HG03378 (cell line): ENCODE measurements around the gene PIAS1.
"Not testable (repeated sequence)": the region's sequence is repeated elsewhere in the genome, so short reads cannot be mapped to it uniquely, and the experiment has no call there.

Experiments
- ATAC-seq: cut with Tn5 transposase; IDR thresholded peaks from one replicate; pipeline ENCODE4 v1.9.1; 2021; ENCODE audit warnings: mild to moderate bottlenecking, moderate library complexity; ENCODE audit not compliant: unreplicated experiment

PIAS1 gene

GRCh38 chr15:68230157-68231100 lies 176.3 kb downstream of the PIAS1 start:
- no peak for ATAC-seq

GRCh38 chr15:68231102-68231818 lies 177.1 kb downstream of the PIAS1 start:
- no peak for ATAC-seq

DNA sequence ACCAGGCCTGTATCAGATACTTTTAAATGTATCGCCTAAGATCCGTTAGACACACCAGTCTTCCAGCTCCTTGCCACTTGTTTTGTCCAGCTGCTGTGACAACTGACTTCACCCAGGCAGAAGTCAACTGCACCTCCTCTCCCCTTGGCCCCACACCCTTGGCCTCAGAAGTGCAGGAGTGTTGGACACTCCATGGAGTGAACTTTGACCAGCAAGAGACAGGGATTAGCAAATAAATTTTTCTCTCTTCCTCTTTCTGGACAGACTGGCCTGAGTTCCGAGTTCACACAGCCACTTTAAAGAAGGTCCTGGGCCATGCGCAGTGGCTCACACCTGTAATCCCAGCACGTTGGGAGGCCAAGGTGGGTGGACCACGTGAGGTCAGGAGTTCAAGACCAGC lies 178.3 kb downstream of the PIAS1 start:
- no peak for ATAC-seq

GRCh38 chr15:68232937-68233336 lies 178.8 kb downstream of the PIAS1 start:
- no peak for ATAC-seq

DNA sequence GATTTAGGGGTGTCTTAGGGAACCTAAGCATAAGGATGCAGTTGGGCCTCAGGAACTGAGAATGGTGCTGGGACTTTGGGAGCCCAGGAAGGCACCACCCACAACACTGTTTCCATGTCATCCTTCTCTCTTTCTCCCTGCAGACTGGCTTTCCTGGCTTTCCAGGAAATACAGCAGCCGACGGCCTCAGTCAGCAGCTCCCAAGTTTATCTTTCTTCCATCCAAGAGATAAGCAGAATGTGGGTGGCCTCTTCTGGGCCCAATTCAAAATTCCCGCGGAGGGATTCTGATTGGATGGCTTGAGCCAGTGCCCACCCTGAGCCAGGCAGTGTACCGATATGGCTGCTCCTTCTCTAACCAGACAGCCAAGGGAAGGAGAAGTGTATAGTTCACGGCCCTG lies 179.9 kb downstream of the PIAS1 start:
- no peak for ATAC-seq

DNA sequence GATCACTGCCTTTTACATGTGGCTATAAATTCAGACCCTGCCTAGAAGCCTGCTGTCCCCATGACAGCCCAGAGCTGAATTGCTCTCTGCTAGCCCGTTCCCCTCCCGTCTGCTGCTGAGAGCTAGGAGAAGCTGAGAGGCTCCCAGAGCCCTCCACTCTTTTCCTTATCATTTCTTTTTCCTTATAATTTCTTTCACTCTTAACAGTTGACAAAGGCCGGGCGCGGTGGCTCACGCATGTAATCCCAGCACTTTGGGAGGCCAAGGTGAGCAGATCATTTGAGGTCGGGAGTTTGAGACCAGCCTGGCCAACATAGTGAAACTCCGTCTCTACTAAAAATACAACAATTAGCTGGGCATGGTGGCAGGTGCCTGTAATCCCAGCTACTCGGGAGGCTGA lies 180.4 kb downstream of the PIAS1 start:
- not testable (repeated sequence) for ATAC-seq

DNA sequence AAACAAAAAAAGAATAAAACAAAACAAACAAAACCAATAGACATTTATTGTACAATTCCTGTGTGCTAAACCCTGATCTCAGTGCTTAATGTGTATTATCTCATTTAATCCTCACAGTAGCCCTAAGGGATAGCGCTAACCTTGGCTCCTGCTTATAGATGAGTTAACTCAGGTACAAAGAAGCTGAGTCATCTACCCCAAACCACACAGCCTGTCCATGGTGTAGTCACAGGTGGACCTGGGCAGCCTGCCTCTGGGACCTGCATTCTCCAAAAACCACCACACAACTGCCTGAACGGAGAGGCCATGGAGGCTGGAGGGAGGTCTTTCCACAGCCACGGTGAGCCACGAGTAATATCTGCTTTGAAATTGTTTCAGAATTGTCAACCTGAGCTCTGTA lies 180.9 kb downstream of the PIAS1 start:
- ATAC-seq = no peak

- no peak for ATAC-seq
Measured at GRCh38 chr15:68239025-68239424, 184.9 kb downstream of the PIAS1 start.

GRCh38 chr15:68241088-68241935 lies 187.2 kb downstream of the PIAS1 start:
- ATAC-seq = no peak
